Activated B cell treated with CpG ODN at 0.5 μM for 24 hours (primary cell): ENCODE measurements around the gene DAP. TPM values are rescaled to one million over a fixed set of nuclear protein-coding genes. Genes with fewer than 3 reads are reported as not detected.

Experiments used
- ATAC-seq: fragments of 200-7000 bp; cut with Tn5 transposase; one replicate; pipeline ENCODE4 v1.10.0; 2021; ENCODE audit warnings: low read depth, mild to moderate bottlenecking, moderate library complexity
- CTCF ChIA-PET: fragments of 350-600 bp; sonication (Branson Sonifier 250); formaldehyde crosslinking; loops from one replicate; lab custom pipeline; 2021; ENCODE audit warnings: antibody characterized with exemption; lab: Charles Lee
- POLR2A ChIA-PET: fragments of 350-600 bp; sonication (Branson Sonifier 250); formaldehyde crosslinking; loops from one replicate; lab custom pipeline; 2021; ENCODE audit warnings: antibody characterized with exemption; lab: Charles Lee
- DNase-seq: peaks from one replicate; pipeline ENCODE4 v3.0.0; 2022
- H3K27ac Mint-ChIP-seq: one replicate; pipeline ENCODE4 v1.8.0; 2020; ENCODE audit warnings: mixed read lengths
- H3K27me3 Mint-ChIP-seq: one replicate; pipeline ENCODE4 v1.8.0; 2021; ENCODE audit warnings: mixed read lengths
- H3K36me3 Mint-ChIP-seq: one replicate; pipeline ENCODE4 v1.8.0; 2021; ENCODE audit warnings: low read depth, mixed read lengths
- H3K4me1 Mint-ChIP-seq: one replicate; pipeline ENCODE4 v1.8.0; 2021; ENCODE audit warnings: mixed read lengths
- H3K4me3 Mint-ChIP-seq: one replicate; pipeline ENCODE4 v1.8.0; 2020; ENCODE audit warnings: mild to moderate bottlenecking, mixed read lengths
- H3K9me3 Mint-ChIP-seq: one replicate; pipeline ENCODE4 v1.8.0; 2020; ENCODE audit warnings: mixed read lengths
- CTCF ChIP-seq: fragments of 200-600 bp; IDR thresholded peaks from one replicate; pipeline ENCODE4 v1.8.0; 2022; ENCODE audit warnings: antibody characterized with exemption, mild to moderate bottlenecking
- intact Hi-C: fragments of 100-400 bp; cut with micrococcal nuclease; formaldehyde crosslinking; loops from one replicate; pipeline ENCODE4 v1.15.1; 2024
- total RNA-seq: library from RNA; stranded (reverse); gene quantifications from 2 replicates; pipeline ENCODE4 v1.2.3, GENCODE V29; 2022

Gene DAP
- total RNA-seq, 1 donor from 2014 or later = 51.3 TPM

GRCh38 chr5:10653751-10654400, 107.2 kb downstream of the DAP start:
- H3K27ac Mint-ChIP-seq = no peak overlapping the region
- peaks cover 10% of the 10 kb centered on the region for H3K4me1 Mint-ChIP-seq
- no peak for ATAC-seq
- POLR2A ChIA-PET = no interaction called here
- CTCF ChIA-PET = no interaction called here
- no peaks in the 10 kb centered on the region for H3K27me3 Mint-ChIP-seq
- H3K36me3 Mint-ChIP-seq = peaks cover 70% of the 10 kb centered on the region
- peaks cover 4% of the 10 kb centered on the region for H3K9me3 Mint-ChIP-seq
- TF ChIP-seq CTCF = no peak
- intact Hi-C loops = no loop called here
- DNase-seq = peak; percentile 2
- no peak overlapping the region for H3K4me3 Mint-ChIP-seq

- DNase-seq (peak; percentile 12), ATAC-seq (no peak)
- Mint-ChIP-seq H3K4me3 (no peak overlapping the region), H3K27me3 (no peaks in the 10 kb centered on the region), H3K27ac (no peak overlapping the region), H3K4me1 (peaks cover 10% of the 10 kb centered on the region), H3K9me3 (no peaks in the 10 kb centered on the region), H3K36me3 (peaks cover 69% of the 10 kb centered on the region)
- intact Hi-C loops = no loop called here
- no peak for TF ChIP-seq CTCF
- ChIA-PET CTCF (no interaction called here), POLR2A (interaction anchor here (1.3 kb wide), 1 partner anchor 17 kb away, joined by 3 read pairs; no protein-coding TSS in a partner anchor)
These were observed 108.0 kb downstream of the DAP start for GRCh38 chr5:10653043-10653442.

GRCh38 chr5:10652606-10653005, 108.4 kb downstream of the DAP start:
- POLR2A ChIA-PET = interaction anchor here (1.3 kb wide), 1 partner anchor 17 kb away, joined by 3 read pairs; no protein-coding TSS in a partner anchor
- Mint-ChIP-seq H3K27me3 (no peaks in the 10 kb centered on the region), H3K4me1 (peaks cover 10% of the 10 kb centered on the region), H3K4me3 (no peak overlapping the region), H3K9me3 (no peaks in the 10 kb centered on the region), H3K27ac (no peak overlapping the region), H3K36me3 (peaks cover 71% of the 10 kb centered on the region)
- no peak for DNase-seq
- ATAC-seq = no peak
- intact Hi-C loops = no loop called here
- no peak for TF ChIP-seq CTCF
- CTCF ChIA-PET = no interaction called here

- CTCF ChIA-PET = no interaction called here
These were observed 108.9 kb downstream of the DAP start for GRCh38 chr5:10652151-10652550.

More at GRCh38 chr5:10652151-10652550, 108.9 kb downstream of the DAP start:
- no peak for TF ChIP-seq CTCF
- POLR2A ChIA-PET = interaction anchor here (1.3 kb wide), 1 partner anchor 16 kb away, joined by 3 read pairs; no protein-coding TSS in a partner anchor
- H3K36me3 Mint-ChIP-seq = peaks cover 76% of the 10 kb centered on the region
- intact Hi-C loops = no loop called here
- ATAC-seq = no peak
- H3K4me1 Mint-ChIP-seq = peaks cover 10% of the 10 kb centered on the region
- peak; percentile 13 for DNase-seq
- no peaks in the 10 kb centered on the region for H3K27me3 Mint-ChIP-seq
- no peak overlapping the region for H3K4me3 Mint-ChIP-seq
- no peak overlapping the region for H3K27ac Mint-ChIP-seq
- no peaks in the 10 kb centered on the region for H3K9me3 Mint-ChIP-seq
